CD4-positive, alpha-beta T cell treated with Interleukin-21 for 1 hour (primary cell): Measurements from ENCODE around the gene NHS.
A peak's percentile ranks its signal among the peaks of the same experiment; 100 is the strongest.

Source experiments
- DNase-seq: peaks from one replicate; pipeline ENCODE4 v3.0.0-alpha.2; 2020

Gene NHS

GRCh38 chrX:17633546-17633945 is 258.5 kb downstream of the NHS start:
- no peak for DNase-seq

GRCh38 chrX:17634542-17635207 is 259.7 kb downstream of the NHS start:
- no peak for DNase-seq

- no peak for DNase-seq
Observed at GRCh38 chrX:17635231-17635630, 260.2 kb downstream of the NHS start.

DNA sequence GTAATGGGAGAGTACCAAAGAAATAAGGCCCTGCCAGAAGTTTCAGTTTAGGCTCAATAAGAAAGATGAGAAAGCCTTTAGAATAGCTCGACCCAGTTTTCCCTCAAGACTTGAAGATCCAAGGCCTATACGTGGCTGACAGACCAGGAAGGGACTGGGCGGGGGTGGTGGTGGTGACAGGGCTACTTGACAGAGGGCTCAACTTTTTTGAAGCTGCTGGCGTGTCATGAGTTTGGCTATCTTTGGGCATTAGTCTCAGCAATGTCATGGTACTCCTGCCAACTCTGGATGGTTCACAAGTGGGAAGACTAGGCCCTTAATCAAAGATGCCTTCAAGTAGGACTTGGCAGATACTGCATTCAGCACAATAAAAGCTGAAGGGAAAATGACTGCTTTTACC is 262.2 kb downstream of the NHS start:
- no peak for DNase-seq

- DNase-seq, result no peak
Observed at GRCh38 chrX:17638731-17639130, 263.7 kb downstream of the NHS start.

DNA sequence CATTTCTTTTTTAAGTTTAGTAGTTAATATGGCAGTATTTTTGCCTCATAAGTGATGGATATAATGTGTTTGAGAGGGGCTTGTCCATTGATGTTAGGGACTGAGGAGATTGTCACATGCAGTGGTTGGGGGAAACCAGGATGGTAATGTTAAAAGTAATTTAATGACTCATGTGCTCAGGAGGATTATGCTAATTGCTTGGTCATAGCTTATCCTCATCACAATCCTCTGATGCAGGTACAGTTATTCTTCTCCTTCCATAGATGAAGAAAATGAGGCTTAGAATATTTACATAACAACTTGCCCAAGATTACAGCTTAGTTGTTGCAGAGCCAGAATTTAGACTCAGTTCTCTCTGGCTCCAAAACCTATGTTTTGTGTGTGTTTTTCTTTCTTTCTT is 267.9 kb downstream of the NHS start:
- no peak for DNase-seq

GRCh38 chrX:17643528-17643927 is 268.5 kb downstream of the NHS start:
- DNase-seq, result no peak

GRCh38 chrX:17644001-17644400 is 269.0 kb downstream of the NHS start:
- DNase-seq, result no peak

DNA sequence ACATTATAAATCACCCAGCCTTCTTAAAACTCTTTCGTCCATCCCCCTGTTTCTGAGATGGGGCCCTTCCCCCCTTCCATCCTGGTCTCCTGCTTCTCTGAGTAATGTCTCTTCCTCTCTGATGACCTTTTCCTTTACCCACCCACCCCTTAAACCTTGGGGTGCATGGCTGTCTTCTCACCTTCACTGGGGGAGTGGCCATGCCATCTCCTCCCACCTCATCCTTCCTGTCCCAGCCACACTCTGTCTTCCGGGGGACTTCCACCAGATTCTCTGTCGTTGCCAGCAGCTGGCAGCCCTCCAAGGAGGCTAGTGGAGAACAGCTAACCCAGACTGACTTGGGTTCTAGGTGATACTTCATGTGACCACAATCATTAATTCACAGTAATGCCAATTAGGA is 279.1 kb downstream of the NHS start:
- DNase-seq, result peak; percentile 62

DNA sequence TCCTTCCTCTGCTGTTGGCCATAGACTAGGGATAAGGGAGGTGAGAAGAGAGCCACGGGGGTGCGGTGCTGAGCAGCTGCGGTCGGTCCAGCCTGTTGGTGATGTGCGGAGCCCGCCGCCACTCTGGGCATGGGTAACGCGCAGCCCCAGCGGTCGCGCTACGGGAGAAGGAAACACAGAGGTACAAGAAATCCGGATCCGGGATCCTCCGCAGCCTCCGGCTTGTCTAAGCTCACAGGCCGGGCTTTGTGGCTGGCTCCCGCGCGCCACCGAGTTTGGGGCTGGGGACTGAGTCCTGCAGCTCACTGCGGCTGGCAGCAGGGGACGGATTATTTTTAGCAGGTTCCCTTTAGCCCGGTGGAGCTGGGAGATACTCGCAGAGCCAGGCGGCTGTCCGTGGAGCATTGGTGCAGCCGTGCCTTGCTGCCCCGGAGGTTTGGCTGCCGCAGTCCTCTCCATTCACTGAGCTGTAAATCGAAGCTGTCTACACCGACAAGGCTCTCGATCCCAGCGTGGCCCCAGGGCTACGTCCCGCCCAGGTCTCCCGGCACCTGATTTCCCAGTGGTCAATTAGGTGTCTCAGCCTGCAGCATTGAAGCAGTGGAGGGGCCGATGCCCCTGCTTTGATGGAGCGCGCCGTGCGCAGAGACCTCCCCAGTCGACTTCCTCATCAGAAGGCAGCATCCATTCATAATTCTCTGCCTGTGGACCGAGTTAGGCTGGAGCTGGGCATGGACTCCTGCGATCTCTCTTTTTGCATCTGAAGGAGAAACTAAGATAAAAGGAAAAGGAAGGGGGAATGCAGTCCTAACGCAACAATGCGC is 280.4 kb downstream of the NHS start:
- no peak for DNase-seq

- DNase-seq, result no peak
Observed at GRCh38 chrX:17656035-17656418, 281.0 kb downstream of the NHS start.

- no peak for DNase-seq
Observed at GRCh38 chrX:17656556-17656955, 281.6 kb downstream of the NHS start.

DNA sequence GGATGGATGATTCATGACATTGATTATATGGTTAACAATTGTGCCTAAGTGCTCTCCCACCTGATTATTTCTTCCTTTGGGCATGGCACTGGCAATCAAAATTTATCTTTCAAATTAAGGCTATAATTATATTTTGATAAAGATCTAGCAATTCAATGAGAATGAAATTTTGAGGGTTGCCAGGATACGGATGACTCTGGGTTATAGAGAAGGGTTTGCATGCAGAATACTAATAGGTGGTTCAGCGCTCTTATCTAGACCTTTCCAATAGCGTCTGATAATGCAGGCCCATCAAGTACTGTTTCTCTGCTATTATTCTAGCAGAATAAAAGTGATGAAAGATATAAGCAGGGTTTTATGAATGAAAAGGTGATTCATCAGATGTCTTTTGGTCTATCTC is 287.4 kb downstream of the NHS start:
- no peak for DNase-seq

DNA sequence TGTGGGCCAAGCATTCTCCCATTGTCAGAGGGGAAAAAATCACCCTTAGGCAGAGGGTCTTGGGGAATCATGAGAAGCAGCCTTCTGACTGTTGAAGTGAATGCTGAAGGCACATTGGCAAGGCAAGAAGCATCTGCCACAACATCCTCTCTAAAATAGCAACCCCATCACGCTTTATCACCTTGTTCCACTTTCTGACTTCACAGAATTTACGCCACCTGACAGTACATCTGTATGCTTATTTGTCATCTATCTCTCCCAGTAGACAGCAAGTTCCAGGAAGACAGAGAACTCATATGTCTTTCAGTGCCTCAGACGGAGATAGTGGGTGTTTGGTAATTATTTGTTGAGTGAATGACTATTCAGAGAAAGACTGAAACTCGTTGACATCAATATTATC is 293.9 kb downstream of the NHS start:
- no peak for DNase-seq

GRCh38 chrX:17669458-17669857 is 294.5 kb downstream of the NHS start:
- no peak for DNase-seq

DNA sequence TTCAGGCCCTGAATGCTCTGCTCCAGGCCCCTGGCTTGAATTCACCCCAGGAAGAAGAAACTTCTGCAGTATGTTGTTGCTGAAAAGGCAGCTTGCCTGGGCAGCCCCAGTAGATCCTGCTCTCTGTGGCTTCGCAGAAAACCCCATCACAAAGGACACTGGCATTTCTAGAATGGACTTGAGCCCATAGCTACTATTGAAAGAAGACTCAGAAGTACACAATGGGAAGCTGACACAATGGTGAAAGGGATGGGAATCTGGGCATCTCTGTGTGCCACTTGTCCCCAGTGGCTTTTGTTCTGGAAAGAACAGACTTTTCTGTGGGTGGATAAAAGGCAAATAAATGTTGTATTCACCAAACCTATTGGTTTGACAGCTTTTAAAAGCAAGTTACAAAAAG is 294.9 kb downstream of the NHS start:
- DNase-seq, result no peak

DNA sequence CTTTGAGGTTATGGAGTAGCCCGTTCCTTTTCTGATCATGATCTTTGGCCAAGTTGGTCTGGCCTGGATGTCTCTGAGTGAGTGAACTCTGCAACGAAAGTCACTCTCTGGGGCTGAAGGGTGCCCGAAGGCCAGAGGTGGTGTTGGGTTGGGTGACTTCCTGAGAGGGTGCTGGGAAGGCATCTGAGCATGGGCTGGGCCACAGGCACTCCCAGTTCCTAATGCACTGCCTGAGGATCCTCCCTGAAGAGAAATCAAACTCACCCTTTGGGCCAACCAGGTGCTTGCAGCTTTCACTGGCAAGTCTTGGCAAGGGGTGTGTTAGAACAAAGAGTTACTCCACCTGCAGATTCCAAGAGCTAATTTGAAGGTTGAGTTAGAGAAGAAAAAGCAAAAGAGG is 295.9 kb downstream of the NHS start:
- DNase-seq, result no peak

GRCh38 chrX:17674601-17675000 is 299.6 kb downstream of the NHS start:
- DNase-seq, result no peak

DNA sequence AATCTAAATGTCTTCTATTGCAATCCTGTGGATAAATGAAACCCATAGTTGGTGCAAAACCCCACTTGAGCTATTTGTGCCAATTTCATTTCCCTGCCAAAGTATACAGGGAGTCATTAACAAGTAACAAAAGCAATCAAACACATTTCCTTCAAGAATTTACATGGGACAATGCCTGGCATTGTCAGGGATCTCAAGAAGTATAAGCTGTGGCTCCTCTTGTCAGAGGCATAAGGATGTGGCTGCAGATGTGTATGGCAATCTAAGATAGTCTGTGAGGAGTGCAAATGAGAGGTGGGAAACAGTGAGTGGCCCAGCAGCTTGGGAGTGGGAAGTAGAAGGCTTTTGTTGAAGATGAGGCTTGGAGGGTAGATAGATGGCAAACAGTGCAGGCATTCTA is 304.3 kb downstream of the NHS start:
- no peak for DNase-seq

DNA sequence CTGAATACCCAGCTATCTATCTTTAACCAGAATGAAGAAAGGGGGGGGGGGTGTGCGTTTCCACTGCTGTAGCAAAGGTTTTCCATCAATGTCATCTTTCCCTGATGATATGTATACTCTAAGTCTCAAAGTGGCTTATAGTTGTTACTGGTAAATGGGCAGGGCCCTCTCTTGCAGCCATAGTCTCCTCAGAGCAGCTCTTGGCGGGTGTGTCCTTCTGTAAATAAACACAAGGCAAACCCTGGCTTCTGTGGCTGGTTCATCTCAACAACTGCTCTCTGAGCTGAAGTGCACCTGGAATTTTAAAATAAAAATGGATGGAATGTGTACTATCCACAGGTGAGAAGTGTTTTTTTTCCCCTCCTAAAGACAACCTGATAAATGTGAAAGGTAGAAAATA is 304.8 kb downstream of the NHS start:
- no peak for DNase-seq

DNA sequence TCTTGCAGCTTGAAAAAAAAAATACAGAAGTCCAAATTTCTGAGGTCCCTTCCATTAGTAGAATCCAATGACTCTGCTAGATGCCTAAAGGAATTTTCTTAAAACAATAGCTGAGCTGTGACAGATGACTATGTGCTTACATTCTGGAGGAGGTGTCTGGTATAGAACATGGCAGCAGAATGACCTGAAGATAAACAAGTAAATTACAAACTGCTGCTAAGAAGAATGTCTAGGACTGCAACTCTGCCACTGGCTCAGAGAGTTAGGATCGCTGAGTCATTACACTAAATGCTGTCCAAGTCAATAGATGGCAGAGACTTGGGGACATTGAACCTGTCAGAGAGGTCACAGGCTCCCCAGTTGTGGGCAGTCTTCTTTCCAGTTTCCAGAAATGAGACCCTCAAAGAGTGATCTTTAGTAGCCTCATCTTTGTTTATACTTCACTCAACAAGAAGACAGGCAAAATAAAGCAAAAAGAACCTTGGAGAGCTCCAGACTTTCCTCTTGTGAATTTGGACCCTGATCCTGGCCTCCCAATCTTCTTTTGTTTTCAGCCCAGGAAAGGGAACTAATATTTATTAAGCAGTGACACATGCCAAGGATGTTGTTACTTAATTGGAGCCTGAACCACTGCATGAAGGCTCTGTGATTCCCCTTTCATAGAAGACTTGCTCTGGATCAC is 305.9 kb downstream of the NHS start:
- DNase-seq, result no peak

GRCh38 chrX:17682259-17682658 is 307.3 kb downstream of the NHS start:
- no peak for DNase-seq

DNA sequence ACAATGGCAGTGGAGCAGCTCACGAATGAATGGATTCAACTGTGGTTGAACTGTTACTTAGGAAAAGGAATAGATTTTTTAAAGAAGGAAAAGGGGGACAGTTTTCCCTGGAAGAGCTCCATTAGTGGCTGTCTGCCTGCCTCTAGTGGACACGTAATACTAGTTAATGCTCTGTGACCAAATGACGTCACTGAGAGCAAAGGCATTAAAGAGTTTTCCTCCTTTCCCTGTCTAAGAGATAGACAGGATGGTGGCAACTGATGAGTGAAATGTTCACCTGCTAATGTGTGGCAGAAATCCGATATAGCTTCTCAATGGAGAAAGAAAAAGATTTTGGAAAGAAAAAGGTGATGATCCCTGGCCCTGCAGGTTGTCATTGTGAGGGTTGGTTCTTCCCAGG is 310.0 kb downstream of the NHS start:
- no peak for DNase-seq

DNA sequence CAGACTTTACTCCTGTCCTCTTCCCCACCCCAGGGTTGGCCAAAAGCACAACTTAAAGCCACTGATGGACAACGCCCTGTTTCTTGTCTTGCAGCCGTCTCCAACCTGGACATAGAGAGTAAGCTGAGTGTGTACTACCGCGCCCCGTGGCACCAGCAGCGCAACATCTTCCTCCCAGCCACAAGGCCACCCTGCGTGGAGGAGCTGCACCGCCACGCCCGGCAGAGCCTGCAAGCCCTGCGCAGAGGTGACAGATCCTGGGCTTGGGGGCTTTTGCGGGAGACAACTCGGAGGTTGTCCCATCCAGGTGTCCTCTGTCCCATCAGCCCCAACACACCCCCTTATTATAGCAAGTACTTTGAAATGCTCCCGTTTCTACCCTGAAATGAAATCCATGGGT is 312.6 kb downstream of the NHS start:
- DNase-seq, result no peak
